ENCODE results near the gene PTPRQ.

DNA sequence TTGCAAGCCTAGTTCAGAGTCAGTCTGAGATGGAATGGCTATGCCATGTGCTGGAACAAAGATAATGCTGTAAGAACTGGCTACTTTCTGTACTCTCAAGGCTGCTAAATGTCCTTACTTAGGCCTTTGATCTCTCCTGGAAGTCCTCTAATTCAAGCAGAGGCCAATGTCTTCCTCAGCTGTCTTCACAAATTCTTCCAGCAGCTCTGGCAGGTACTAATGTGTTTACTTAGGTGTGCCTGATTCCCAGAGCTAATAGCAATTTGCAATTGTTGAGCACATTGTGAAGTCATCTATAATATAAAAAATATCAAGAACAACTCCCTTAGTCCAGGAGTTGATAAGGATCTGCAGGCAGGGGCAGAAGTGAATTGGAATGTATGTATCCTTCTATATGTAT lies 268.8 kb downstream of the PTPRQ start:
- TF ChIP-seq, protein P1, sequence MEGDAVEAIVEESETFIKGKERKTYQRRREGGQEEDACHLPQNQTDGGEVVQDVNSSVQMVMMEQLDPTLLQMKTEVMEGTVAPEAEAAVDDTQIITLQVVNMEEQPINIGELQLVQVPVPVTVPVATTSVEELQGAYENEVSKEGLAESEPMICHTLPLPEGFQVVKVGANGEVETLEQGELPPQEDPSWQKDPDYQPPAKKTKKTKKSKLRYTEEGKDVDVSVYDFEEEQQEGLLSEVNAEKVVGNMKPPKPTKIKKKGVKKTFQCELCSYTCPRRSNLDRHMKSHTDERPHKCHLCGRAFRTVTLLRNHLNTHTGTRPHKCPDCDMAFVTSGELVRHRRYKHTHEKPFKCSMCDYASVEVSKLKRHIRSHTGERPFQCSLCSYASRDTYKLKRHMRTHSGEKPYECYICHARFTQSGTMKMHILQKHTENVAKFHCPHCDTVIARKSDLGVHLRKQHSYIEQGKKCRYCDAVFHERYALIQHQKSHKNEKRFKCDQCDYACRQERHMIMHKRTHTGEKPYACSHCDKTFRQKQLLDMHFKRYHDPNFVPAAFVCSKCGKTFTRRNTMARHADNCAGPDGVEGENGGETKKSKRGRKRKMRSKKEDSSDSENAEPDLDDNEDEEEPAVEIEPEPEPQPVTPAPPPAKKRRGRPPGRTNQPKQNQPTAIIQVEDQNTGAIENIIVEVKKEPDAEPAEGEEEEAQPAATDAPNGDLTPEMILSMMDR (IDR thresholded peaks at IDR 0.05 in 8 of 11, conservative IDR thresholded peaks at IDR 0.05 in 3 of 11), result no peak
- TF ChIP-seq POLR2A (IDR thresholded peaks at IDR 0.05) (no peak), POLR2AphosphoS5 (IDR thresholded peaks at IDR 0.05) (no peak)

Measured in spleen (tissue), 7 donors.